ENCODE results near the gene ATXN7L3. TPM values are rescaled to one million over a fixed set of nuclear protein-coding genes. Genes with fewer than 3 reads are reported as not detected.

ATXN7L3 gene
- total and polyA plus RNA-seq, 10 of the 15 experiments (the other 5 are each of a cell fraction or from before 2014, with no cell fraction given): 0.71 to 78.7 (median 32.7) TPM

Small RNA genes within 50 kb of the gene (microRNA-seq; reads per million reads assigned to microRNA genes)
- 0.94 reads per million for gene MIR6782

Small RNA genes within 50 kb of the gene (small RNA-seq; reads per million reads assigned to genes)
- gene MIR6782: not detected

Other genes with a start within 250 kb of the ATXN7L3 start
Only the 7 nearest of the 16 such genes appear.
- 47.1 and 58.0 TPM in 2 replicates for gene HDAC5, start 76.2 kb downstream of the ATXN7L3 start, total RNA-seq (2014; rRNA removed)
- 17.7 and 19.7 TPM in 2 replicates for gene HDAC5, start 76.2 kb downstream of the ATXN7L3 start, total RNA-seq (2014; rRNA removed; fragmentation: Illumina TruSeq; extraction: Trizol)
- 45.1 and 49.4 TPM in 2 replicates for gene HDAC5, start 76.2 kb downstream of the ATXN7L3 start, total RNA-seq (2021)
- 12.4 and 24.7 TPM in 2 replicates for gene HDAC5, start 76.2 kb downstream of the ATXN7L3 start, polyA plus RNA-seq (2011; rRNA removed)
- gene HDAC5, start 76.2 kb downstream of the ATXN7L3 start, polyA plus RNA-seq (2014; fragmentation: Illumina TruSeq; extraction: Trizol): 6.6 and 19.2 TPM in 2 replicates
- gene HDAC5, start 76.2 kb downstream of the ATXN7L3 start, polyA plus RNA-seq (2014; fragmentation: Nextera tagmentation; extraction: Ambion mirVana): 1 to 10 TPM; 1.1 to 2.0 TPM
- gene HDAC5, start 76.2 kb downstream of the ATXN7L3 start, polyA plus RNA-seq (2014; rRNA removed): 38.9 and 39.3 TPM in 2 replicates
- 10 to 100 TPM; 30.0 to 34.8 TPM for gene HDAC5, start 76.2 kb downstream of the ATXN7L3 start, polyA plus RNA-seq (2016; fragmentation: Nextera tagmentation; extraction: Ambion mirVana)
- gene HROB, start 58.0 kb downstream of the ATXN7L3 start, total RNA-seq (2014; rRNA removed): 9.2 and 12.4 TPM in 2 replicates
- gene HROB, start 58.0 kb downstream of the ATXN7L3 start, total RNA-seq (2014; rRNA removed; fragmentation: Illumina TruSeq; extraction: Trizol): 6.4 and 7.0 TPM in 2 replicates
- gene HROB, start 58.0 kb downstream of the ATXN7L3 start, total RNA-seq (2021): 12.3 and 14.4 TPM in 2 replicates
- gene HROB, start 58.0 kb downstream of the ATXN7L3 start, polyA plus RNA-seq (2011; rRNA removed): 5.9 and 9.9 TPM in 2 replicates
- gene HROB, start 58.0 kb downstream of the ATXN7L3 start, polyA plus RNA-seq (2014; fragmentation: Illumina TruSeq; extraction: Trizol): 9.4 and 9.9 TPM in 2 replicates
- 1 to 10 TPM; 4.0 to 4.7 TPM for gene HROB, start 58.0 kb downstream of the ATXN7L3 start, polyA plus RNA-seq (2014; fragmentation: Nextera tagmentation; extraction: Ambion mirVana)
- gene HROB, start 58.0 kb downstream of the ATXN7L3 start, polyA plus RNA-seq (2014; rRNA removed): 10.0 and 10.1 TPM in 2 replicates
- gene HROB, start 58.0 kb downstream of the ATXN7L3 start, polyA plus RNA-seq (2016; fragmentation: Nextera tagmentation; extraction: Ambion mirVana): 10 to 100 TPM; 17.6 to 20.4 TPM
- not detected in 2 replicates for gene ASB16, start 29.2 kb downstream of the ATXN7L3 start, total RNA-seq (2014; rRNA removed)
- gene ASB16, start 29.2 kb downstream of the ATXN7L3 start, total RNA-seq (2014; rRNA removed; fragmentation: Illumina TruSeq; extraction: Trizol): not detected in 2 replicates
- gene ASB16, start 29.2 kb downstream of the ATXN7L3 start, total RNA-seq (2021): 0.19 and 0.23 TPM in 2 replicates
- not detected in 2 replicates for gene ASB16, start 29.2 kb downstream of the ATXN7L3 start, polyA plus RNA-seq (2011; rRNA removed)
- gene ASB16, start 29.2 kb downstream of the ATXN7L3 start, polyA plus RNA-seq (2014; fragmentation: Illumina TruSeq; extraction: Trizol): not detected in 2 replicates
- under 1 TPM in 1 of 2 experiments, not detected in 1; 0.07 TPM for gene ASB16, start 29.2 kb downstream of the ATXN7L3 start, polyA plus RNA-seq (2014; fragmentation: Nextera tagmentation; extraction: Ambion mirVana)
- gene ASB16, start 29.2 kb downstream of the ATXN7L3 start, polyA plus RNA-seq (2014; rRNA removed): 0.11 and 1.1 TPM in 2 replicates
- under 1 TPM; 0.44 to 0.56 TPM for gene ASB16, start 29.2 kb downstream of the ATXN7L3 start, polyA plus RNA-seq (2016; fragmentation: Nextera tagmentation; extraction: Ambion mirVana)
- 23.8 and 24.0 TPM in 2 replicates for gene TMUB2, start 12.9 kb downstream of the ATXN7L3 start, total RNA-seq (2014; rRNA removed)
- 10.3 and 10.6 TPM in 2 replicates for gene TMUB2, start 12.9 kb downstream of the ATXN7L3 start, total RNA-seq (2014; rRNA removed; fragmentation: Illumina TruSeq; extraction: Trizol)
- 18.5 and 20.1 TPM in 2 replicates for gene TMUB2, start 12.9 kb downstream of the ATXN7L3 start, total RNA-seq (2021)
- 16.1 and 20.8 TPM in 2 replicates for gene TMUB2, start 12.9 kb downstream of the ATXN7L3 start, polyA plus RNA-seq (2011; rRNA removed)
- 10.0 and 19.2 TPM in 2 replicates for gene TMUB2, start 12.9 kb downstream of the ATXN7L3 start, polyA plus RNA-seq (2014; fragmentation: Illumina TruSeq; extraction: Trizol)
- 1 to 10 TPM; 4.3 to 5.9 TPM for gene TMUB2, start 12.9 kb downstream of the ATXN7L3 start, polyA plus RNA-seq (2014; fragmentation: Nextera tagmentation; extraction: Ambion mirVana)
- gene TMUB2, start 12.9 kb downstream of the ATXN7L3 start, polyA plus RNA-seq (2014; rRNA removed): 29.6 and 34.0 TPM in 2 replicates
- 10 to 100 TPM; 21.0 to 21.3 TPM for gene TMUB2, start 12.9 kb downstream of the ATXN7L3 start, polyA plus RNA-seq (2016; fragmentation: Nextera tagmentation; extraction: Ambion mirVana)
- gene UBTF, start 19.8 kb upstream of the ATXN7L3 start, total RNA-seq (2014; rRNA removed): 91.9 and 92.2 TPM in 2 replicates
- 71.8 and 80.6 TPM in 2 replicates for gene UBTF, start 19.8 kb upstream of the ATXN7L3 start, total RNA-seq (2014; rRNA removed; fragmentation: Illumina TruSeq; extraction: Trizol)
- 118 and 124 TPM in 2 replicates for gene UBTF, start 19.8 kb upstream of the ATXN7L3 start, total RNA-seq (2021)
- 28.5 and 32.9 TPM in 2 replicates for gene UBTF, start 19.8 kb upstream of the ATXN7L3 start, polyA plus RNA-seq (2011; rRNA removed)
- gene UBTF, start 19.8 kb upstream of the ATXN7L3 start, polyA plus RNA-seq (2014; fragmentation: Illumina TruSeq; extraction: Trizol): 78.4 and 110 TPM in 2 replicates
- 1 to 10 TPM; 2.2 to 4.3 TPM for gene UBTF, start 19.8 kb upstream of the ATXN7L3 start, polyA plus RNA-seq (2014; fragmentation: Nextera tagmentation; extraction: Ambion mirVana)
- gene UBTF, start 19.8 kb upstream of the ATXN7L3 start, polyA plus RNA-seq (2014; rRNA removed): 79.5 and 89.3 TPM in 2 replicates
- 10 to 100 TPM; 77.0 to 79.8 TPM for gene UBTF, start 19.8 kb upstream of the ATXN7L3 start, polyA plus RNA-seq (2016; fragmentation: Nextera tagmentation; extraction: Ambion mirVana)
- not detected in 2 replicates for gene SLC4A1, start 68.3 kb upstream of the ATXN7L3 start, total RNA-seq (2014; rRNA removed)
- gene SLC4A1, start 68.3 kb upstream of the ATXN7L3 start, total RNA-seq (2014; rRNA removed; fragmentation: Illumina TruSeq; extraction: Trizol): not detected in 2 replicates
- gene SLC4A1, start 68.3 kb upstream of the ATXN7L3 start, total RNA-seq (2021): not detected in 2 replicates
- not detected in 2 replicates for gene SLC4A1, start 68.3 kb upstream of the ATXN7L3 start, polyA plus RNA-seq (2011; rRNA removed)
- not detected in 2 replicates for gene SLC4A1, start 68.3 kb upstream of the ATXN7L3 start, polyA plus RNA-seq (2014; fragmentation: Illumina TruSeq; extraction: Trizol)
- gene SLC4A1, start 68.3 kb upstream of the ATXN7L3 start, polyA plus RNA-seq (2014; fragmentation: Nextera tagmentation; extraction: Ambion mirVana): not detected
- 0.03 and 0.04 TPM in 2 replicates for gene SLC4A1, start 68.3 kb upstream of the ATXN7L3 start, polyA plus RNA-seq (2014; rRNA removed)
- gene SLC4A1, start 68.3 kb upstream of the ATXN7L3 start, polyA plus RNA-seq (2016; fragmentation: Nextera tagmentation; extraction: Ambion mirVana): not detected
- gene RUNDC3A, start 108.7 kb upstream of the ATXN7L3 start, total RNA-seq (2014; rRNA removed): not detected in 2 replicates
- not detected in 2 replicates for gene RUNDC3A, start 108.7 kb upstream of the ATXN7L3 start, total RNA-seq (2014; rRNA removed; fragmentation: Illumina TruSeq; extraction: Trizol)
- not detected in 2 replicates for gene RUNDC3A, start 108.7 kb upstream of the ATXN7L3 start, total RNA-seq (2021)
- gene RUNDC3A, start 108.7 kb upstream of the ATXN7L3 start, polyA plus RNA-seq (2011; rRNA removed): 0.07 TPM in 1 of 2 replicates, not detected in the other
- gene RUNDC3A, start 108.7 kb upstream of the ATXN7L3 start, polyA plus RNA-seq (2014; fragmentation: Illumina TruSeq; extraction: Trizol): not detected in 2 replicates
- gene RUNDC3A, start 108.7 kb upstream of the ATXN7L3 start, polyA plus RNA-seq (2014; fragmentation: Nextera tagmentation; extraction: Ambion mirVana): not detected
- 0.36 TPM in 1 of 2 replicates, not detected in the other for gene RUNDC3A, start 108.7 kb upstream of the ATXN7L3 start, polyA plus RNA-seq (2014; rRNA removed)
- under 1 TPM in 1 of 2 experiments, not detected in 1; 0.17 TPM for gene RUNDC3A, start 108.7 kb upstream of the ATXN7L3 start, polyA plus RNA-seq (2016; fragmentation: Nextera tagmentation; extraction: Ambion mirVana)